OCI-LY1 (cell line): ENCODE results near the gene SYNE1.

Experiments used
- H2AFZ ChIP-seq: fragments of 200-600 bp; sonication (generic), shearing (Covaris generic); 2 replicates; pipeline ENCODE4 v1.6.0; 2014; ENCODE audit warnings: antibody characterized with exemption, mild to moderate bottlenecking, low read length
- H3F3A ChIP-seq: fragments of 200-600 bp; sonication (generic), shearing (Covaris generic); 2 replicates; pipeline ENCODE4 v1.6.0; 2014; ENCODE audit warnings: mild to moderate bottlenecking, antibody characterized with exemption, low read length, moderate library complexity; ENCODE audit not compliant: insufficient read depth
- H3K27ac ChIP-seq: fragments of 200-600 bp; sonication (generic); 2 replicates; pipeline ENCODE4 v1.5.1; 2014; ENCODE audit warnings: low read length, mixed run types, mild to moderate bottlenecking, low read depth; ENCODE audit not compliant: poor library complexity, severe bottlenecking
- H3K27me3 ChIP-seq: fragments of 200-600 bp; sonication (generic); 2 replicates; pipeline ENCODE4 v1.6.0; 2014; ENCODE audit warnings: antibody characterized with exemption, mild to moderate bottlenecking, low read length, moderate library complexity; ENCODE audit not compliant: insufficient read depth
- H3K36me3 ChIP-seq: fragments of 200-600 bp; sonication (generic); 2 replicates; pipeline ENCODE4 v1.6.1; 2014; ENCODE audit warnings: mild to moderate bottlenecking, antibody characterized with exemption, low read length, moderate library complexity, mixed read lengths; ENCODE audit not compliant: insufficient read depth
- H3K4me1 ChIP-seq: fragments of 200-600 bp; sonication (generic); 2 replicates; pipeline ENCODE4 v1.5.1; 2014; ENCODE audit warnings: mild to moderate bottlenecking, low read length, moderate library complexity; ENCODE audit not compliant: insufficient read depth, severe bottlenecking
- H3K4me2 ChIP-seq: fragments of 200-600 bp; sonication (generic), shearing (Covaris generic); 2 replicates; pipeline ENCODE4 v1.6.1; 2014; ENCODE audit warnings: low read length
- H3K4me3 ChIP-seq: fragments of 200-600 bp; sonication (generic); 2 replicates; pipeline ENCODE4 v1.5.1; 2014; ENCODE audit warnings: low read length, low read depth, mild to moderate bottlenecking, mixed read lengths; ENCODE audit not compliant: poor library complexity, severe bottlenecking
- H3K79me2 ChIP-seq: fragments of 200-600 bp; shearing (Covaris generic); 2 replicates; pipeline ENCODE4 v1.6.1; 2016; ENCODE audit warnings: mixed run types, low read length, mixed read lengths; ENCODE audit not compliant: insufficient read depth
- H3K9ac ChIP-seq: fragments of 200-600 bp; sonication (generic), shearing (Covaris generic); 2 replicates; pipeline ENCODE4 v1.6.1; 2014; ENCODE audit warnings: mild to moderate bottlenecking, low read length, mixed read lengths
- H3K9me2 ChIP-seq: fragments of 200-600 bp; sonication (generic), shearing (Covaris generic); 2 replicates; pipeline ENCODE4 v1.6.1; 2014; ENCODE audit warnings: low read depth, mild to moderate bottlenecking, low read length, mixed read lengths
- H3K9me3 ChIP-seq: fragments of 200-600 bp; shearing (Covaris generic); 2 replicates; pipeline ENCODE4 v1.6.1; 2014; ENCODE audit warnings: low read length, mixed read lengths
- H4K20me1 ChIP-seq: fragments of 200-600 bp; sonication (generic), shearing (Covaris generic); 2 replicates; pipeline ENCODE4 v1.6.0; 2016; ENCODE audit warnings: mild to moderate bottlenecking, low read length; ENCODE audit not compliant: insufficient read depth
- CTCF ChIP-seq: fragments of 200-600 bp; sonication (generic), shearing (Covaris generic); IDR thresholded peaks from 2 replicates; pipeline ENCODE4 v1.5.1; 2017; ENCODE audit warnings: mild to moderate bottlenecking, antibody characterized with exemption, low read length, moderate library complexity, mixed read lengths
- EZH2 ChIP-seq: fragments of 200-600 bp; sonication (generic), shearing (Covaris generic); IDR thresholded peaks from 2 replicates; pipeline ENCODE4 v1.8.0; 2017; ENCODE audit warnings: borderline replicate concordance, mixed run types, mild to moderate bottlenecking, antibody characterized with exemption, low read length, moderate library complexity, mixed read lengths

SYNE1 gene

GRCh38 chr6:152129691-152130151, 507.4 kb downstream of the SYNE1 start:
- no peaks in the 10 kb centered on the region for H3K79me2 ChIP-seq
- H4K20me1 ChIP-seq, result no peaks in the 10 kb centered on the region
- no peak overlapping the region for H3K4me2 ChIP-seq
- no peak for TF ChIP-seq CTCF
- TF ChIP-seq EZH2, result no peak
- no peaks in the 10 kb centered on the region for H3K9me3 ChIP-seq
- H3K27ac ChIP-seq, result no peak overlapping the region
- H3K9me2 ChIP-seq, result no peaks in the 10 kb centered on the region
- no peak overlapping the region for H3K4me3 ChIP-seq
- H3K27me3 ChIP-seq, result no peaks in the 10 kb centered on the region
- peaks cover 71% of the 10 kb centered on the region for H3K36me3 ChIP-seq
- H2AFZ ChIP-seq, result no peak overlapping the region
- H3K9ac ChIP-seq, result no peak overlapping the region
- no peaks in the 10 kb centered on the region for H3F3A ChIP-seq
- no peaks in the 10 kb centered on the region for H3K4me1 ChIP-seq

- Histone ChIP-seq H3K27me3 (no peaks in the 10 kb centered on the region), H3K9ac (no peak overlapping the region), H3F3A (no peaks in the 10 kb centered on the region), H2AFZ (no peak overlapping the region), H3K9me2 (no peaks in the 10 kb centered on the region), H3K9me3 (no peaks in the 10 kb centered on the region), H3K36me3 (peaks cover 69% of the 10 kb centered on the region), H3K79me2 (no peaks in the 10 kb centered on the region), H3K4me2 (no peak overlapping the region), H3K27ac (no peak overlapping the region), H3K4me1 (no peaks in the 10 kb centered on the region), H3K4me3 (no peak overlapping the region), H4K20me1 (no peaks in the 10 kb centered on the region)
- TF ChIP-seq CTCF, result no peak
- TF ChIP-seq EZH2, result no peak
These were observed 509.6 kb downstream of the SYNE1 start for GRCh38 chr6:152127432-152128165.

- no peak overlapping the region for H3K9ac ChIP-seq
- TF ChIP-seq CTCF (peak; percentile 74), EZH2 (no peak)
- no peaks in the 10 kb centered on the region for H4K20me1 ChIP-seq
- H3K4me3 ChIP-seq, result no peak overlapping the region
- H3K9me3 ChIP-seq, result no peaks in the 10 kb centered on the region
- H3K79me2 ChIP-seq, result no peaks in the 10 kb centered on the region
- no peak overlapping the region for H3K27ac ChIP-seq
- H3K4me2 ChIP-seq, result no peak overlapping the region
- H3K9me2 ChIP-seq, result no peaks in the 10 kb centered on the region
- H3K36me3 ChIP-seq, result peaks cover 67% of the 10 kb centered on the region
- no peaks in the 10 kb centered on the region for H3F3A ChIP-seq
- no peaks in the 10 kb centered on the region for H3K27me3 ChIP-seq
- no peaks in the 10 kb centered on the region for H3K4me1 ChIP-seq
- no peak overlapping the region for H2AFZ ChIP-seq
These were observed 512.6 kb downstream of the SYNE1 start for GRCh38 chr6:152124429-152125074.
